Stimulated activated CD4-positive, alpha-beta T cell treated with anti-CD3 and anti-CD28 coated beads, Interleukin-2, amount 100 ng/mL, for 4 hours (primary cell): ENCODE results near the gene NAV2.

ENCODE experiments used
- DNase-seq: peaks from one replicate; pipeline ENCODE4 v3.0.0-alpha.2; 2020; ENCODE audit warnings: low read depth

Gene NAV2

GRCh38 chr11:20020716-20021115, 308.1 kb downstream of the NAV2 start:
- no peak for DNase-seq

GRCh38 chr11:20021212-20021611, 308.6 kb downstream of the NAV2 start:
- DNase-seq, result no peak

- DNase-seq, result no peak
These were observed 309.2 kb downstream of the NAV2 start for GRCh38 chr11:20021771-20022362.

GRCh38 chr11:20022363-20023081, 309.9 kb downstream of the NAV2 start:
- no peak for DNase-seq

GRCh38 chr11:20023082-20023426, 310.4 kb downstream of the NAV2 start:
- no peak for DNase-seq

- DNase-seq, result no peak
These were observed 311.7 kb downstream of the NAV2 start for GRCh38 chr11:20024172-20024935.

- DNase-seq, result no peak
These were observed 312.7 kb downstream of the NAV2 start for GRCh38 chr11:20025332-20025840.

- no peak for DNase-seq
These were observed 314.3 kb downstream of the NAV2 start for GRCh38 chr11:20026629-20027555.

- no peak for DNase-seq
These were observed 314.9 kb downstream of the NAV2 start for GRCh38 chr11:20027556-20028013.

- no peak for DNase-seq
These were observed 316.6 kb downstream of the NAV2 start for GRCh38 chr11:20029193-20029592.

- DNase-seq, result no peak
These were observed 317.8 kb downstream of the NAV2 start for GRCh38 chr11:20030472-20030871.

GRCh38 chr11:20031155-20032001, 318.7 kb downstream of the NAV2 start:
- no peak for DNase-seq

GRCh38 chr11:20032127-20032526, 319.5 kb downstream of the NAV2 start:
- DNase-seq, result no peak

- DNase-seq, result no peak
These were observed 320.1 kb downstream of the NAV2 start for GRCh38 chr11:20032577-20033260.

GRCh38 chr11:20033806-20034205, 321.2 kb downstream of the NAV2 start:
- DNase-seq, result no peak

GRCh38 chr11:20034941-20035340, 322.3 kb downstream of the NAV2 start:
- DNase-seq, result no peak

- no peak for DNase-seq
These were observed 322.7 kb downstream of the NAV2 start for GRCh38 chr11:20035375-20035700.

- DNase-seq, result no peak
These were observed 323.3 kb downstream of the NAV2 start for GRCh38 chr11:20035701-20036601.

- DNase-seq, result no peak
These were observed 324.1 kb downstream of the NAV2 start for GRCh38 chr11:20036626-20037335.
